ENCODE measurements around the gene ADGRD2. TPM values are rescaled to one million over a fixed set of nuclear protein-coding genes. Genes with fewer than 3 reads are reported as not detected.
A peak's percentile ranks its signal among the peaks of the same experiment; 100 is the strongest.

The ADGRD2 gene
- total RNA-seq, 1 experiment from 2014 or later, result not detected

DNA sequence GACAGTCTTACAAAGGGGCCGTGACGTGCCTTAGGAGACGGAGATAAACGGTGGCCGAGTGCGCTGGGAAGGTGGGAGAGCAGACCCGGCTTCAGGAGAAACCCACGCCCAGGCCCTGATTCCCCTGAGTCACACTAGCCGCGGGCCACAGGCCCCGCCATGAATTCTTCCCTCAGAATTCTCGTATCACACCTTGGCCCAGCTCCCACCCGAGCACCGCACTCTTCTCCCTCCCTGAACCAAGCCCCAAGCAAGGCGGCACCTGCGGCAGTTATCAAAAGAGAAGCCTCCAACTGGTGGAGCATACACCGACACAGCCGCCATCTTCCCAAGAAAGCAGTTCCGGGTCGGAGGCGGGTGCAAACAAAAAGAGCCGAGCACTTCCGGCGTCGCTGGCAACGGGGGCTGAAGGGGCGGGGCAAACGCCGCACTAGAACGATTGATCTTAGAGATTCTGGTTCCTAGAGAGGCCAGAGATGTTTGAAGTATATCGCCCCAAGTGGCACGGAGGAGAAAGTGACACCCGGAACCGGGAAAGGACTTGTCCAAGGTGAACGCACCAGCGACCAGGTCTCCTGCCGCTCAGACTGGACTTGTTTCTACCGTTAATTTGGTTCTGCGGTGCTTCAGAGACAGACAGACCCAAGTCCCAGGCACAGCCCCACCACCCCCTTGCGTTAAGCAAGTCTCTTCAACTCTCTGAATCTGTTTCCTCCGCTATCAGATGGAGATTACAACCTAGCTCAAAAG is 35.0 kb upstream of the ADGRD2 start, which contains the start of gene PSMB7 (continued):
- TF ChIP-seq YY1 (IDR thresholded peaks at IDR 0.05; ENCODE audit: extremely low read depth, insufficient replicate concordance, low read depth, low read length) (peak; percentile 98), ELF1 (IDR thresholded peaks at IDR 0.05; ENCODE audit: borderline replicate concordance, low read depth) (peak; percentile 83; the same call in 1 of the 2 replicates), EZH2 (IDR thresholded peaks at IDR 0.05) (no peak), ZFX (IDR thresholded peaks at IDR 0.05) (peak; percentile 92; the same call in 1 of the 2 replicates)

DNA sequence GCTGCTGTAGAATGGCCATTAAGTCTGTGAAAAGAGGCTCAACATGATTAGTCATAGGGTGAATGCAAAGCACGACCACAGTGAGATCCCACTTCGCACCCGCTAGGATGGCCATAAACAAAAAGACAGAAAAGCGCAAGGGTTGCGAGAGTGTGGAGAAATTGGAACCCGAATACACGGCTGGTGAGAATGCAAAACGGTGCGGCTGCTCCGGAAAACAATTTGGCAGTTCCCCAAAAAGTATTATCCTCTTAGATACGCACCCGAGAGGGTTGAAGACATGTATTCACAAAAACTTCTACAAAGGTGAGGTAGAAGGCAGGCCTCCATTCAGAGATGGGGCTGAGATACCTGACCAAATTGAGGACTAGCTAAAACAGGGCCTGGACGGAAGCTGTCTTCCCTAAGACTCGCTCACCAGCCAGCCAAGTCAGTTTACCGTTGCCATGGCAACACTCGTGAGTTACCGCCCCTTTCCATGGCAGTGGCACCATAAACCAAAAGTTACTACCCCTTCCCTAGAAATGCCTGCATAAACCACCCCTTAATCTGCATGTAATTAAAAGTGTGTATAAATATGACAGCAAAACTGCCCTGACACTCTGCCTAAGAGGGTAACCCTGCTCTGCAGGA is 34.3 kb upstream of the ADGRD2 start:
- intact Hi-C loops (cut with micrococcal nuclease), result loop anchor here (5.0 to 10.0 kb wide), 3 partner anchors 296 to 439 kb away; partner anchors contain the start of gene WDR38
- peak overlapping the region; percentile 35 for H3K9ac ChIP-seq (ENCODE audit: low read length)
- peak overlapping the region; percentile 84 for H3K4me2 ChIP-seq (ENCODE audit: low read length)
- ATAC-seq, result no peak; the same call in 1 of the 2 replicates
- H3K36me3 ChIP-seq (ENCODE audit: control insufficient read depth in 1 of 2, insufficient read depth in 2 of 2, low read length in 2 of 2), result peaks cover 27 to 34% of the 10 kb centered on the region in 2 experiments
- RAD21 ChIA-PET (ENCODE audit: low non-redundant PET in 1 of 2, low total read pairs in 2 of 2, uncharacterized antibody in 2 of 2, unreplicated experiment in 2 of 2), result no interaction called here
- H3K9me2 ChIP-seq (ENCODE audit: insufficient read depth), result no peaks in the 10 kb centered on the region
- H3K27ac ChIP-seq (ENCODE audit: low read depth, low read length), result 0 out of 2 replicates have a peak overlapping the region, but pooled peaks have one; percentile 3
- H3K79me2 ChIP-seq (ENCODE audit: insufficient read depth, low read length), result peaks cover 43% of the 10 kb centered on the region
- peak overlapping the region; percentile 97 for H2AFZ ChIP-seq (ENCODE audit: low read depth, low read length, poor library complexity, severe bottlenecking)
- H3K4me1 ChIP-seq (ENCODE audit: control insufficient read depth in 1 of 2, insufficient read depth in 2 of 2, low read length in 2 of 2), result peaks cover 4 to 33% of the 10 kb centered on the region in 2 experiments; a peak in 3 of 4 replicates
- peak overlapping the region; percentile 14 to 99; a peak in 3 of 4 replicates for H3K4me3 ChIP-seq (replicated peaks in 1 of 2; ENCODE audit: low read depth in 1 of 2, low read length in 2 of 2)
- POLR2A ChIA-PET, result no interaction called here
- BruUV-seq (replicated peaks), result no TSS peak
- H3K27me3 ChIP-seq (ENCODE audit: insufficient read depth, low read length), result no peaks in the 10 kb centered on the region
- no peak for TF ChIP-seq ZNF274 (IDR thresholded peaks at IDR 0.05; ENCODE audit: low read depth, low read length)
- TF ChIP-seq, protein P1, sequence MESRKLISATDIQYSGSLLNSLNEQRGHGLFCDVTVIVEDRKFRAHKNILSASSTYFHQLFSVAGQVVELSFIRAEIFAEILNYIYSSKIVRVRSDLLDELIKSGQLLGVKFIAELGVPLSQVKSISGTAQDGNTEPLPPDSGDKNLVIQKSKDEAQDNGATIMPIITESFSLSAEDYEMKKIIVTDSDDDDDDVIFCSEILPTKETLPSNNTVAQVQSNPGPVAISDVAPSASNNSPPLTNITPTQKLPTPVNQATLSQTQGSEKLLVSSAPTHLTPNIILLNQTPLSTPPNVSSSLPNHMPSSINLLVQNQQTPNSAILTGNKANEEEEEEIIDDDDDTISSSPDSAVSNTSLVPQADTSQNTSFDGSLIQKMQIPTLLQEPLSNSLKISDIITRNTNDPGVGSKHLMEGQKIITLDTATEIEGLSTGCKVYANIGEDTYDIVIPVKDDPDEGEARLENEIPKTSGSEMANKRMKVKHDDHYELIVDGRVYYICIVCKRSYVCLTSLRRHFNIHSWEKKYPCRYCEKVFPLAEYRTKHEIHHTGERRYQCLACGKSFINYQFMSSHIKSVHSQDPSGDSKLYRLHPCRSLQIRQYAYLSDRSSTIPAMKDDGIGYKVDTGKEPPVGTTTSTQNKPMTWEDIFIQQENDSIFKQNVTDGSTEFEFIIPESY (IDR thresholded peaks at IDR 0.05; ENCODE audit: extremely low read depth, insufficient replicate concordance, low read length), result no peak
- no peak for TF ChIP-seq SIN3A (IDR thresholded peaks at IDR 0.05; ENCODE audit: low read depth)
- TF ChIP-seq JUND (IDR thresholded peaks at IDR 0.05), result no peak
- TF ChIP-seq EGR1 (IDR thresholded peaks at IDR 0.05; ENCODE audit: low read depth), result no peak
- TF ChIP-seq ELF1 (IDR thresholded peaks at IDR 0.05; ENCODE audit: borderline replicate concordance, low read depth), result no peak
- TF ChIP-seq RAD21 (IDR thresholded peaks at IDR 0.05; ENCODE audit: low read depth), result no peak
- no peak for TF ChIP-seq POLR2AphosphoS5 (IDR thresholded peaks at IDR 0.05; ENCODE audit: low read depth, low read length)
- TF ChIP-seq SRF (IDR thresholded peaks at IDR 0.05; ENCODE audit: low read depth), result no peak
- TF ChIP-seq ZFX (IDR thresholded peaks at IDR 0.05), result no peak
- no peak for TF ChIP-seq SP1 (IDR thresholded peaks at IDR 0.05; ENCODE audit: low read depth)
- TF ChIP-seq FOSL1 (IDR thresholded peaks at IDR 0.05; ENCODE audit: low read depth), result no peak
- TF ChIP-seq CBX3 (IDR thresholded peaks at IDR 0.05; ENCODE audit: low read depth), result no peak
- no peak for TF ChIP-seq TCF7L2 (IDR thresholded peaks at IDR 0.05; ENCODE audit: borderline replicate concordance, extremely low read depth, insufficient read depth, insufficient read length)
- CTCF ChIA-PET, result interaction anchor here (0.6 to 1.6 kb wide), 4 partner anchors 11 to 121 kb away, joined by 3 to 5 read pairs (median 4); no protein-coding TSS in a partner anchor
- H3K9me3 ChIP-seq (ENCODE audit: control insufficient read depth in 1 of 2, insufficient read depth in 1 of 2, low read depth in 1 of 2, low read length in 2 of 2), result no peaks in the 10 kb centered on the region
- DNase-seq (ENCODE audit: low read depth, low spot score), result no peak
- H4K20me1 ChIP-seq (ENCODE audit: insufficient read depth), result no peaks in the 10 kb centered on the region; the same call in 1 of the 2 replicates

All from HCT116 (cell line).